Activated CD4-positive, alpha-beta memory T cell treated with anti-CD3 and anti-CD28 coated beads, Interleukin-2, amount 10 ng/mL, durations not matched to agents 7 days and 5 days (primary cell): ENCODE measurements around the gene MED26. TPM values are rescaled to one million over a fixed set of nuclear protein-coding genes. Genes with fewer than 3 reads are reported as not detected.
"Not testable (repeated sequence)": the region's sequence is repeated elsewhere in the genome, so short reads cannot be mapped to it uniquely, and the experiment has no call there.

Experiments
- CTCF ChIA-PET: fragments of 350-600 bp; sonication (Branson Sonifier 250); formaldehyde crosslinking; loops from one replicate; lab custom pipeline; 2021; ENCODE audit warnings: antibody characterized with exemption, inconsistent platforms; lab: Charles Lee
- POLR2A ChIA-PET: fragments of 350-600 bp; sonication (Branson Sonifier 250); formaldehyde crosslinking; loops from one replicate; lab custom pipeline; 2021; ENCODE audit warnings: antibody characterized with exemption; lab: Charles Lee
- DNase-seq: peaks from one replicate; pipeline ENCODE4 v3.0.0-alpha.2; 2020
- H3K27ac Mint-ChIP-seq: one replicate; pipeline ENCODE4 v1.8.0; 2021; ENCODE audit warnings: mild to moderate bottlenecking, mixed read lengths
- H3K27me3 Mint-ChIP-seq: one replicate; pipeline ENCODE4 v1.8.0; 2021; ENCODE audit warnings: mixed read lengths
- H3K36me3 Mint-ChIP-seq: one replicate; pipeline ENCODE4 v1.8.0; 2021; ENCODE audit warnings: low read depth, mixed read lengths
- H3K4me1 Mint-ChIP-seq: one replicate; pipeline ENCODE4 v1.8.0; 2021; ENCODE audit warnings: mixed read lengths
- H3K4me3 Mint-ChIP-seq: one replicate; pipeline ENCODE4 v1.8.0; 2021; ENCODE audit warnings: mild to moderate bottlenecking, mixed read lengths
- H3K9me3 Mint-ChIP-seq: one replicate; pipeline ENCODE4 v1.8.0; 2021; ENCODE audit warnings: mixed read lengths
- total RNA-seq, 2 experiments: library from RNA; stranded (reverse); gene quantifications; one replicate each; pipeline ENCODE4 v1.2.3, GENCODE V29; 2021

The MED26 gene, protein sequence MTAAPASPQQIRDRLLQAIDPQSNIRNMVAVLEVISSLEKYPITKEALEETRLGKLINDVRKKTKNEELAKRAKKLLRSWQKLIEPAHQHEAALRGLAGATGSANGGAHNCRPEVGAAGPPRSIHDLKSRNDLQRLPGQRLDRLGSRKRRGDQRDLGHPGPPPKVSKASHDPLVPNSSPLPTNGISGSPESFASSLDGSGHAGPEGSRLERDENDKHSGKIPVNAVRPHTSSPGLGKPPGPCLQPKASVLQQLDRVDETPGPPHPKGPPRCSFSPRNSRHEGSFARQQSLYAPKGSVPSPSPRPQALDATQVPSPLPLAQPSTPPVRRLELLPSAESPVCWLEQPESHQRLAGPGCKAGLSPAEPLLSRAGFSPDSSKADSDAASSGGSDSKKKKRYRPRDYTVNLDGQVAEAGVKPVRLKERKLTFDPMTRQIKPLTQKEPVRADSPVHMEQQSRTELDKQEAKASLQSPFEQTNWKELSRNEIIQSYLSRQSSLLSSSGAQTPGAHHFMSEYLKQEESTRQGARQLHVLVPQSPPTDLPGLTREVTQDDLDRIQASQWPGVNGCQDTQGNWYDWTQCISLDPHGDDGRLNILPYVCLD
- 10 to 100 TPM; 15.5 to 15.9 TPM for total RNA-seq

DNA sequence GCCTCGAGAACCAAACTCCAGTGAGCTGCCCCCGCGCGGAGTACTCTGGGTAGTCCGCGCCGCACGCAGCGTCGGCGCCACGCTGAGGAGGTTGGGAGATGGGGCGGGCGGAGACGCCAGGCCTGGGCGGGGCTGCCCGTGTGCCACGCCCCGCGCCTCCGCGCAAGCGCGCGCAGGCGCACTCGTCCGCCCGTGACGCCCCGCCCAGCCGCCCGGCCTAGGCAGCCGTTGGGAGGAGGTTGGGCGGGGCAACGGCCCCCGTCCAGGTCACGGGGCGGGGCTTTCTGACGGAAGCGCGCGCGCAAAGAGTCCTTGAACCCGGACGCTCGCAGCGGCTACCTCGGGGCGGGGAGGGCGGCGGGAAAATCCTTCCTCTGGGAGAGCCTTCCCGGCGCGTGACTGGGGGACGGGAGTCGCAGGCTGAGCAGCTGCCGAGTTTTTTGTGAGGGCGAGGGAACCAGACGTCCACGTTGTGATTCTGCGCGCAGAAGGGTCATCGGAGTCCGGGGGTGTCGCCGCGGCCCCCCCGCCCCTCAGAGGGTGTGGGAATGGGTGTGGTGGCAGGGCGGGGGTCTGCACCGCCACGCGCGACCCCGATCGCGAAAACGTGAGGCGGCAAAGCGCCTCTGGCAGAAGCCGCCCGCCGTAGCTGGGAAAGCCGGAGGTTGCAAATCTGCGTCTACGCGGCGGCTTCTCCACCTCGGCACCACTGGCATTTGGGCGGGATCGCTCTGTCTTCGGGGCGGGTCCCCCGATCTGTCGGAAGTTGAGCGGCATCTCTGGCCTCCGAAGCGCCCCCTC, at the start of gene MED26:
MED26 (minus strand) TSS at position 22 of the 801 bp plus-strand sequence. CDS start 261 bp downstream, outside the sequence.
- no peaks in the 10 kb centered on the region for H3K27me3 Mint-ChIP-seq
- H3K36me3 Mint-ChIP-seq = peaks cover 51% of the 10 kb centered on the region
- ChIA-PET CTCF (interaction anchor here (1.1 to 2.0 kb wide), 3 partner anchors 8 to 41 kb away, joined by 3 to 6 read pairs (median 3); no protein-coding TSS in a partner anchor), POLR2A (interaction anchor here (0.7 to 5.7 kb wide), 23 partner anchors 10 to 681 kb away, joined by 3 to 136 read pairs (median 5); partner anchors contain the start of genes C19orf44, DDA1, SLC35E1 and SMIM7)
- peaks cover 63% of the 10 kb centered on the region for H3K4me1 Mint-ChIP-seq
- DNase-seq = peak; percentile 96
- peak within 1 kb of the TSS; percentile 100 for H3K27ac Mint-ChIP-seq
- no peaks in the 10 kb centered on the region for H3K9me3 Mint-ChIP-seq
- peak within 1 kb of the TSS; percentile 99 for H3K4me3 Mint-ChIP-seq

DNA sequence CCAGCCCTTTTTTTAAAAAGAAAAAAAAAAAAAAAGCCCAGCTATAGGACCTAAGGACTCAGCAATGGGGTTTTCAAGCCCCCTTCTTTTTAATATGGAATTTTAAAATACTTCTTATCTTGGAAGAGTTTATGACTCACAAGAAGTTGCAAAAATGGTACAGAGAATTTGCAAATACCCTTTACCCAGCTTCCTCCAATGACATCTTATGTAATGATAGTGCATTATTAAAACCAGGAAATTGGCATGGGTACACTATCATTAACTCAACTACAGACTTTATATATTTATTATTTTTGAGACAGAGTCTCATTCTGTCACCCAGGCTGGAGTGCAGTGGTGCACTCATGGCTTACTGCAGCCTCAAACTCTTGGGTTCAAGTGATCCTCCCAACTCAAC, 49.1 kb upstream of the MED26 start:
- Mint-ChIP-seq H3K9me3 (peaks cover 2% of the 10 kb centered on the region), H3K4me3 (no peak overlapping the region), H3K27ac (no peak overlapping the region), H3K4me1 (no peaks in the 10 kb centered on the region), H3K36me3 (no peaks in the 10 kb centered on the region), H3K27me3 (no peaks in the 10 kb centered on the region)
- ChIA-PET POLR2A (interaction anchor here (0.7 kb wide), 1 partner anchor 50 kb away, joined by 3 read pairs; no protein-coding TSS in a partner anchor), CTCF (interaction anchor here (0.6 kb wide), 1 partner anchor 95 kb away, joined by 5 read pairs; no protein-coding TSS in a partner anchor)
- no peak for DNase-seq

DNA sequence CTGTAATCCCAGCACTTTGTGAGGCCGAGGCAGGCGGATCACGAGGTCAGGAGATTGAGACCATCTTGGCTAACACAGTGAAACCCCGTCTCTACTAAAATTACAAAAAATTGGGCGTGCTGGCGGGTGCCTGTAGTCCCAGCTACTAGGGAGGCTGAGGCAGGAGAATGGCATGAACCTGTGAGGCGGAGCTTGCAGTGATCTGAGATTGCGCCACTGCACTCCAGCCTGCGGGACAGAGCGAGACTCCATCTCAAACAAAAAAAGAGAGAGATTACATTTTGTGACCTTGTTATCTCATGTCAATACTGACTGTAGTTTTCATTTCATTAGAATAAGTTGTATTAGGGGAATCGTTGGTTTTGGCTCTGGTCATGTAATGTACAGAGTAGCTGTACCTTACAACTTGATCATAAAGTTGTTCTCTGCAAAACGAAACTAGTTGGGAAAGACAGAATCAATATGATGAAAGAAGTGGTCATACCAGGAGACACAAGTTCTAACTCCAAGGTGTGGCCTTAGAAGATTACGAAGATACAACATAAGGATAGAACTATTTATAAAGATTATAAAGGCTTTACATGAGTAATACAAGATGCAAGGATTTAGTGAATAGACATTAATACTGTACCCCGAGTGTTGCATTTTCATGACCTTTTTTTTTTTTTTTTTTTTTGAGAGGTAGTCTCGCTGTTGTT, 48.2 kb upstream of the MED26 start:
- Mint-ChIP-seq H3K9me3 (peaks cover 2% of the 10 kb centered on the region), H3K27me3 (no peaks in the 10 kb centered on the region), H3K4me3 (no peak overlapping the region), H3K4me1 (no peaks in the 10 kb centered on the region), H3K36me3 (no peaks in the 10 kb centered on the region), H3K27ac (no peak overlapping the region)
- ChIA-PET POLR2A (interaction anchor here (0.7 kb wide), 1 partner anchor 49 kb away, joined by 3 read pairs; no protein-coding TSS in a partner anchor), CTCF (interaction anchor here (0.6 kb wide), 1 partner anchor 96 kb away, joined by 5 read pairs; no protein-coding TSS in a partner anchor)
- DNase-seq = no peak

DNA sequence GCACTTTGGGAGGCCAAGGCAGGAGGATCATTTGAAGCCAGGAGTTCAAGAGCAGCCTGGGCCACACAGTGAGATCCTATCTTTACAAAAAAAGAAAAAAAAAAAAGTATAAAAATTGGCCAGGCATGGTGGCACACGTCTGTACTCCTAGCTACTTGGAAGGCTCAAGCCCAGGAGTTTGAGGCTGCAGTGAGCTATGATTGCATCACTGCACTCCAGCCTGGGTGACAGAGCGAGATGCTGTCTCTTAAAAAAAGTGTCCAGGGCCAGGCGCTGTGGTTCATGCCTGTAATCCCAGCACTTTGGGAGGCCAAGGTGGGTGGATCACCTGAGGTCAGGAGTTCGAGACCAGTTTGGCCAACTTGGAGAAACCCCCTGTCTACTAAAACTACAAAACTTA, 45.8 kb upstream of the MED26 start:
- ChIA-PET CTCF (interaction anchor here (0.7 to 1.9 kb wide), 2 partner anchors 13 to 50 kb away, joined by 3 to 7 read pairs; partner anchors contain the start of gene TMEM38A), POLR2A (interaction anchor here (2.7 kb wide), 1 partner anchor 14 kb away, joined by 13 read pairs; the partner anchor contains the start of genes SMIM7 and TMEM38A)
- DNase-seq, H3K27me3 Mint-ChIP-seq, H3K36me3 Mint-ChIP-seq, H3K4me1 Mint-ChIP-seq, H3K9me3 Mint-ChIP-seq, H3K4me3 Mint-ChIP-seq, H3K27ac Mint-ChIP-seq: not testable (repeated sequence)

DNA sequence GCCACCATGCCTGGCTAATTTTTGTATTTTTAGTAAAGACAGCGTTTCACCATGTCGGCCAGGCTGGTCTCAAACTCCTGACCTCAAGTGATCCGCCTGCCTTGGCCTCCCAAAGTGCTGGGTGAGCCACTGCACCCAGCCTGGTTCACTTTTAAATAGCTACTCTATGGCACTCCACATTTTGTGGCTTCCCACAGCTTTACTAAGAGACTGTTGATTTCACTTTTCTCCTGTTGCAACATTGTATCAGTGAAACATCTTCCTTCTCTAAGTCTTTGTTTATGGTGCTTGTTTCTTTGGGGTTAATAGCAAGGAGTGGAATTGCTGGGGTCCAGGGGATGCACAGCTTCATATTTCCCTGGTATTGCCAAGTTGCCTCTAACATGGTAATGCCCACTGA, 45.2 kb upstream of the MED26 start:
- CTCF ChIA-PET = interaction anchor here (1.9 kb wide), 1 partner anchor 12 kb away, joined by 7 read pairs; the partner anchor contains the start of gene TMEM38A
- POLR2A ChIA-PET = interaction anchor here (2.7 kb wide), 1 partner anchor 13 kb away, joined by 13 read pairs; the partner anchor contains the start of genes SMIM7 and TMEM38A
- Mint-ChIP-seq H3K4me1 (no peaks in the 10 kb centered on the region), H3K9me3 (no peaks in the 10 kb centered on the region), H3K27ac (no peak overlapping the region), H3K4me3 (no peak overlapping the region), H3K36me3 (no peaks in the 10 kb centered on the region), H3K27me3 (no peaks in the 10 kb centered on the region)
- no peak for DNase-seq

DNA sequence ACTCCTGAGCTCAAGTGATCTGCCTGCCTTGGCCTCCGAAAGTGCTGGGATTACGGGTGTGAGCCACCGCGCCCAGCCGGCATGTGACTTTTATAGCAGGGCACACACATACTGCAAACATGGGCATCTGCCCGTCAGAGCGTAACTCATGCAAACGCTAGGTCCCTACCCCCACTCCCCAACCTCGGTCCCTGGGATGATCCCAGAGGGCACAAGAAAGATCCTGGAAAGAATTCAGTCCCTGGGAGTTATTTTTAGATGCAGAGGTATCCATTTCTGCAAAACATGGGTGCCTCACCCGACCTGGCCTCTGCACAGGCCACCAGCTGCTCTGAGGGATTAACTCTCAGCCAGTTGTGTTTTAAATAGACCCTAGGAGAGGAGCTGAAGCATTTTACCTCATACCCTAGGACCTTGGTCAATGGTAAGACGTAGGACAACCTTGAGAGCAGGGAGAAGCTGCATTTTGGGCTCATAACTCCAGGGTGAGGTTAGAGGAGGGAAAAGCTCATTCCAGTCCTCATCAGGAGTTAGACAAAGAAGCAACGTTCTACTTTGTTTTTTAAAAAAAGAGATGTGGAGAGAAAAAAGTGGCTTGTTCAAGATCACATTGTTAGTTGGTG, 43.8 kb upstream of the MED26 start:
- no peaks in the 10 kb centered on the region for H3K4me1 Mint-ChIP-seq
- no peaks in the 10 kb centered on the region for H3K36me3 Mint-ChIP-seq

DNA sequence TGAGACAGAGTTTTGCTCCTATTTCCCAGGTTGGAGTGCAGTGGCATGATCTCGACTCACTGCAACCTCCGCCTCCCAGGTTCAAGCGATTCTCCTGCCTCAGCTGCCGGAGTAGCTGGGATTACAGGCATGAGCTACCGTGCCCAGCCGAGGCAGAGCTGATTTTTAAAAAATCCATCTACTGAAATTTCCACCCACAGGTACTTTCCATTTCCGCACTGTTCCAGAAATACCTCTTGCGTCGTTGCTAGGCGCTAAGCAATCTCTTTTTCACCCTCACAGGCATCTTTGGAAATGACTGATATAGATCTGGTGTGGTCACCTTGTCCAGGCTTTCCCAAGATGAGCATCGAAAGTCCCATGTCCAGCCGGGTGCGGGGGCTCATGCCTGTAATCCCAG, 42.3 kb upstream of the MED26 start:
- ChIA-PET CTCF (interaction anchor here (0.8 kb wide), 1 partner anchor 382 kb away, joined by 3 read pairs; no protein-coding TSS in a partner anchor), POLR2A (no interaction called here)
- no peaks in the 10 kb centered on the region for H3K27me3 Mint-ChIP-seq
- no peaks in the 10 kb centered on the region for H3K4me1 Mint-ChIP-seq
- H3K9me3 Mint-ChIP-seq = no peaks in the 10 kb centered on the region
- H3K36me3 Mint-ChIP-seq = no peaks in the 10 kb centered on the region
- H3K4me3 Mint-ChIP-seq = no peak overlapping the region
- no peak for DNase-seq
- H3K27ac Mint-ChIP-seq = no peak overlapping the region

More for the DNA sequence above, 43.8 kb upstream of the MED26 start:
- ChIA-PET CTCF (interaction anchor here (1.0 to 1.9 kb wide), 2 partner anchors 10 to 11 kb away, joined by 3 to 7 read pairs; partner anchors contain the start of gene TMEM38A), POLR2A (interaction anchor here (2.7 kb wide), 1 partner anchor 12 kb away, joined by 13 read pairs; the partner anchor contains the start of genes SMIM7 and TMEM38A)
- H3K27me3 Mint-ChIP-seq = no peaks in the 10 kb centered on the region
- no peak overlapping the region for H3K4me3 Mint-ChIP-seq
- no peak overlapping the region for H3K27ac Mint-ChIP-seq
- no peaks in the 10 kb centered on the region for H3K9me3 Mint-ChIP-seq
- no peak for DNase-seq

DNA sequence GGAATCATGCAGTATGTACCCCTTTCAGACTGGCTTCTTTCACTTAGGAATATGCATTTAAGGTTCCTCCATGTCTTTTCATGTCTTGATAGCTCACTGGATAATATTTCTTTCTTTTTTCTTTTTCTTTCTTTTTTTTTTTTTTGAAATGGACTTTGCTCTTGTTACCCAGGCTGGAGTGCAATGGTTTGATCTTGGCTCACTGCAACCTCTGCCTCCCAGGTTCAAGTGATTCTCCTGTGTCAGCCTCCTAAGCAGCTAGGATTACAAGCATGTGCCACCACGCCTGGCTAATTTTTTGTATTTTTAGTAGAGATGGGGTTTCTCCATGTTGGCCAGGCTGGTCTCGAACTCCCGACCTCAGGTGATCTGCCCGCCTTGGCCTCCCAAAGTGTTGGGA, 40.7 kb upstream of the MED26 start:
- H3K4me1 Mint-ChIP-seq, H3K36me3 Mint-ChIP-seq, CTCF ChIA-PET, H3K4me3 Mint-ChIP-seq, POLR2A ChIA-PET, DNase-seq, H3K27me3 Mint-ChIP-seq, H3K9me3 Mint-ChIP-seq, H3K27ac Mint-ChIP-seq: not testable (repeated sequence)

DNA sequence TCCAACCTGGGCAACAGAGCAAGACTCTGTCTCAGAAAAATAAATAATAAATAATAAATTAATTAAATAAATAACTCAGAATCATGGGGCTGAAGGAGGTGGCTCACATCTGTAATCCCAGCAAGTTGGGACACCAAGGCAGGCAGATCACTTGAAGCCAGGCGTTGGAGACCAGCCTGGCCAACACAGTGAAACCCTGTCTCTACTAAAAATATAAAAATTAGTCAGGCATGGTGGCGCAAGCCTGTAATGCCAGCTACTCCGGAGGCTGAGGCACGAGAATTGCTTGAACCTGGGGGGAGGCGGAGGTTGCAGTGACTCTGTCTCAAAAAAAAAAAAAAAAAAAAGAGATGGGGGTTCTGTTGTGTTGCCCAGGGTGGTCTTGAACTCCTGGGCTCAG, 40.2 kb upstream of the MED26 start:
- Mint-ChIP-seq H3K9me3 (no peaks in the 10 kb centered on the region), H3K27ac (no peak overlapping the region), H3K36me3 (no peaks in the 10 kb centered on the region), H3K4me3 (no peak overlapping the region), H3K27me3 (peaks cover 2% of the 10 kb centered on the region), H3K4me1 (peaks cover 10% of the 10 kb centered on the region)
- DNase-seq = no peak
- ChIA-PET CTCF (no interaction called here), POLR2A (no interaction called here)

DNA sequence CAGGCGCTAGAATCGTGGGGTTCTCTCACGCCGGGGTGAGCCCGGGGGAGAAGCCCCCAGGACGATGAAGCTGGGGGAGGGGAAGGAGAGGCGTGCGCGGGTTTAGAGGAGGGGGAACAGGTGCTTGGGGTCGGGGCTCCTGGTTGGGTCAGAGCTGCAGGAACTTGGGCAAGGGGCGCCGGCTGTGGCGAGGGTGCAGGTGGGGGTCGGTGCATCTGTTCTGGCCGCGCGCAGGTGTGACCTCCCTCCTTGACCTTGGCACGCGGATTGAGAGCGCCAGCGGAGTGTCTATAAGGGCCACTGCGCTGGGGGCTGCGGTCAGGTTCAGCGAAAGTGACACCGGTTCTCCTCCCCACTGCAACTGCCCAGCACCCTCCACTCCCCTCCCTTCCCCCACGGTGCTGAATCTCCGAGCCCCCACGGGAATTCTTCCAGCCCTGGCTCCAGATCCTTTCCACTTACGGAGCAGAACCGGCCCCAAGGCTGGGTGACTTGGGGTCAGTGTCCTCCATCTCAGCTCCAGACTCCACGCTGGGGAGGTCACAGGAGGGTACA, 33.6 kb upstream of the MED26 start:
- CTCF ChIA-PET = interaction anchor here (0.6 to 1.8 kb wide), 4 partner anchors 11 to 27 kb away, joined by 3 to 7 read pairs (median 4); no protein-coding TSS in a partner anchor
- peaks cover 13% of the 10 kb centered on the region for H3K27me3 Mint-ChIP-seq

More for the DNA sequence above, 33.6 kb upstream of the MED26 start:
- Mint-ChIP-seq H3K9me3 (no peaks in the 10 kb centered on the region), H3K4me1 (peaks cover 44% of the 10 kb centered on the region), H3K4me3 (peak overlapping the region; percentile 70), H3K36me3 (peaks cover 23% of the 10 kb centered on the region), H3K27ac (no peak overlapping the region)
- DNase-seq = no peak
- POLR2A ChIA-PET = interaction anchor here (0.8 to 6.6 kb wide), 9 partner anchors 15 to 166 kb away, joined by 3 to 73 read pairs (median 4); partner anchors contain the start of genes C19orf44, CALR3, MED26 and SLC35E1
